Measurements from ENCODE around the gene FFAR2.
"Not testable (repeated sequence)": the region's sequence is repeated elsewhere in the genome, so short reads cannot be mapped to it uniquely, and the experiment has no call there.

Gene FFAR2

DNA sequence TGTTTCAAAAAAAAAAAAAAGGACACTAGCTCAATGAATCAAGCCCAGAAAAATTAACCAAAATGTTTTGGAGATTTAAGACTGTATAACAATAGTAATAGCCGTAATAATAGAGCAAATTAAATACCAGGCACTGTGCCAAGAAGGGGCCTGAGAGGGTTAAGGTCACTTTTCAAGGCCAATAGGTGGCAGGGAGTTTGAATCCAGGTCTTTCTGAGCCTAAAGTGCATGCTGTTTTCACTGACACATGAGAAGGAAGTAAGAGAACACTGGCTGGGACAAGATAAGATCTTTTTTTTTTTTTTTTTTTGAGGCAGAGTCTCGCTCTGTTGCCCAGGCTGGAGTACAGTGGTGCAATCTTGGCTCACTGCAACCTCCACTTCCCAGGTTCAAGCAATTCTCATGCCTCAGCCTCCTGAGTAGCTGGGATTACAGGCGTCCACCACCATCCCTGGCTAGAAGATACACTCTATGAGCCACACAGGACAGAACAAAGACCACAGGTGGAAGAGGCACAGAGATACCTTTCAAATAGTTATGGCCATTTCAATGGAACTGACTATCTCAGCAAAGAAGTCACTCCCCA, 7.7 kb downstream of the FFAR2 start:
- no peak overlapping the region for H3K4me3 ChIP-seq (ENCODE audit: low read length)
- DNase-seq (ENCODE audit: low read depth) = no peak
- TF ChIP-seq, protein P1, sequence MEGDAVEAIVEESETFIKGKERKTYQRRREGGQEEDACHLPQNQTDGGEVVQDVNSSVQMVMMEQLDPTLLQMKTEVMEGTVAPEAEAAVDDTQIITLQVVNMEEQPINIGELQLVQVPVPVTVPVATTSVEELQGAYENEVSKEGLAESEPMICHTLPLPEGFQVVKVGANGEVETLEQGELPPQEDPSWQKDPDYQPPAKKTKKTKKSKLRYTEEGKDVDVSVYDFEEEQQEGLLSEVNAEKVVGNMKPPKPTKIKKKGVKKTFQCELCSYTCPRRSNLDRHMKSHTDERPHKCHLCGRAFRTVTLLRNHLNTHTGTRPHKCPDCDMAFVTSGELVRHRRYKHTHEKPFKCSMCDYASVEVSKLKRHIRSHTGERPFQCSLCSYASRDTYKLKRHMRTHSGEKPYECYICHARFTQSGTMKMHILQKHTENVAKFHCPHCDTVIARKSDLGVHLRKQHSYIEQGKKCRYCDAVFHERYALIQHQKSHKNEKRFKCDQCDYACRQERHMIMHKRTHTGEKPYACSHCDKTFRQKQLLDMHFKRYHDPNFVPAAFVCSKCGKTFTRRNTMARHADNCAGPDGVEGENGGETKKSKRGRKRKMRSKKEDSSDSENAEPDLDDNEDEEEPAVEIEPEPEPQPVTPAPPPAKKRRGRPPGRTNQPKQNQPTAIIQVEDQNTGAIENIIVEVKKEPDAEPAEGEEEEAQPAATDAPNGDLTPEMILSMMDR (conservative IDR thresholded peaks at IDR 0.05; ENCODE audit: low read depth, low read length) = no peak

GRCh38 chr19:35457173-35457572, 9.1 kb downstream of the FFAR2 start:
- H3K4me3 ChIP-seq (ENCODE audit: low read length) = no peak overlapping the region
- TF ChIP-seq, protein P1 (conservative IDR thresholded peaks at IDR 0.05; ENCODE audit: low read depth, low read length) = no peak
- no peak for DNase-seq (ENCODE audit: low read depth)

DNA sequence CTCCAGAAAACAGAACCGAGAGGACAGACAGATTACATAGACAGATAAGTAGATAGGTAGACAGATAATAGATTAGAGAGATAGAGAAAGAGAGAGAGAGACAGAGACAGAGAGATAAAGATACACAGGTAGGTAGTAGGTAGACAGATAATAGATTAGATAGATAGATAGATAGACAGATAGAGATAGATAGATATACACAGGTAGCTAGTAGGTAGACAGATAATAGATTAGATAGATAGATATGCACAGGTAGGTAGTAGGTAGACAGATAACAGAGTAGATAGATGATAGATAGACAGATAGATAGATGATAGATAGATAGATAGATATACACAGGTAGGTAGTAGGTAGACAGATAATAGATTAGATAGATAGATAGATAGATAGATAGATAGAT, 10.1 kb downstream of the FFAR2 start:
- TF ChIP-seq, protein P1 (conservative IDR thresholded peaks at IDR 0.05; ENCODE audit: low read depth, low read length) = no peak
- H3K4me3 ChIP-seq (ENCODE audit: low read length) = no peak overlapping the region
- DNase-seq (ENCODE audit: low read depth) = no peak

DNA sequence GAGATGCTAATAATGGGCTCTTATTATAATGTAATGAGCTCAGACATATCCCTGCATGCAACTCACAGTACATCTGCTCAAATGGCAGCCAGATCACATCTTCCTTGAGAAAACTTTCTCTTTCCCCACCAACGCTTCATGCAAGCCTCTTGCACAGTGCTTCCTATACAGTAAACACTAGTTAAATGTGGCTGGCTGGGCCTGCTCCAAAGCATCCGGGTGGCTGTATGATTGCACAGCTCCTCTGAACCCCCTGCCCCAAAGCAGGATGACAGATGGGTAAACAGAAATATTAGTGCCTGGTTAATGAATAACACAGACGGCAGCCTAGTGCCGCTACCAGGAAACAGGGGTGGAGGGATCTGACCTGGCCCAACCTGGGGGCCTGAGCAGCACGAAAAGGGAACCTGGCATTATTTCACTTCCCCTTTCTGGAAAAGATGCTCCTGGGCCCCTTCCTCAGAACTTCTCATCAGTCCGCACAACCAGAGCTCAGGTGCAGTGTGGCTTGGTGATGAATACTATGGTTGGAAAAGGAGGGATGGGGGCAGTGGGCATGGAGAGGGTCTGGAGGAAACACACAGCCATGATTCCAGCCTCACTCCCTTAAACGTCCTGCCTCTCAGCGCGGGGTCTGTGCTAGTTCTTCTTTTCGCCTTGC, 10.8 kb downstream of the FFAR2 start:
- TF ChIP-seq, protein P1 (conservative IDR thresholded peaks at IDR 0.05; ENCODE audit: low read depth, low read length) = no peak
- no peak for DNase-seq (ENCODE audit: low read depth)
- no peak overlapping the region for H3K4me3 ChIP-seq (ENCODE audit: low read length)

DNA sequence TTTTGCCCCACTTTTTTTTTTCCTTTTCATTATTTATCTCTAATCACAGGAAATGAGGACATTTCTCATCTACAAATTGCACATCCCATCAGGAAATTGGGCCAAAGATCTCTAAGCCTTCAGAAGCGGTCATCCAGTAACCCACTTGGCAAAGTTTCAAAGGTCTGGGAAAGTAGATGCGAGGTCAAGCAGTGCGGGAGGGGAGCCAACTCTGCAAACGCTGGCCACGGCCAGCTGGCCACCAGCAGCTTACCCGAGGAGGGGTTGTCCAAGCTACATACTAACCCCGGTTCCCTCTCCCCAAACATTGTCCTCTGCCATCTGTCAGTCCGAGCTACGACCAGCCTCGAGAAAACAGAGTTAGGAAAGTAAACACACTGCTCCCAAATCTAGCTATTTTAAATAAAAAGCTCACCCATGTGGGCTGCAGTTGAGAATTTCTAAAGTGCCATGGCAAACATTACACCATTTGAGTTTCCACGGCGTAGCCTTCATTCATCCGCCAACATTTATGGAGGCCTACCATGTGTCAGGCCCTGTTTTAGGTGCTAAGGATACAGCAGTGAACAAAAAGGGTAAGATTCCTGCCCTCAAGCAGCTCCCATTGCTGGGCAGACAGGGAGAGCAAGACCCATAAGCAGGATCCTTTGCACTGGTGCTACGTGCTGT, 11.5 kb downstream of the FFAR2 start:
- H3K4me3 ChIP-seq (ENCODE audit: low read length) = no peak overlapping the region
- no peak for DNase-seq (ENCODE audit: low read depth)
- TF ChIP-seq, protein P1 (conservative IDR thresholded peaks at IDR 0.05; ENCODE audit: low read depth, low read length) = no peak

DNA sequence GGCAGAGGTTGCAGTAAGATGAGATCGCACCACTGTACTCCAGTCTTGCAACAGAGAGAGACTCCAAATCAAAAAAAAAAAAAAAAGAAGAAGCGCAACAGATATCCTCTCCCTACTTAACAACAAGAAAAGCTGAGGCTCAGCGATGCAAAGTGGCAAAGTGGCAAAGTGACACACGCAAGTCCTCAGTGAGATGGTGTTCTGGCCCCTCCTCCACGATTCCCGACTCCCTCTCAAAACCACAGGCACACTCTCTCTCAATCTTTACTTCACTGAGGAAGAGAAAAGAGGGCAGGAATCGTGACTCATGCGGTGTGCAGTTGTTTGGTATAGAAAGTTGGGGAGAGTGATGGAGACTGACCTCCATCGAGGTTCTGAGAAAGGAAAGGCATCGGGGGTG, 12.6 kb downstream of the FFAR2 start:
- no peak for DNase-seq (ENCODE audit: low read depth)
- TF ChIP-seq, protein P1 (conservative IDR thresholded peaks at IDR 0.05; ENCODE audit: low read depth, low read length) = no peak
- H3K4me3 ChIP-seq (ENCODE audit: low read length) = no peak overlapping the region

DNA sequence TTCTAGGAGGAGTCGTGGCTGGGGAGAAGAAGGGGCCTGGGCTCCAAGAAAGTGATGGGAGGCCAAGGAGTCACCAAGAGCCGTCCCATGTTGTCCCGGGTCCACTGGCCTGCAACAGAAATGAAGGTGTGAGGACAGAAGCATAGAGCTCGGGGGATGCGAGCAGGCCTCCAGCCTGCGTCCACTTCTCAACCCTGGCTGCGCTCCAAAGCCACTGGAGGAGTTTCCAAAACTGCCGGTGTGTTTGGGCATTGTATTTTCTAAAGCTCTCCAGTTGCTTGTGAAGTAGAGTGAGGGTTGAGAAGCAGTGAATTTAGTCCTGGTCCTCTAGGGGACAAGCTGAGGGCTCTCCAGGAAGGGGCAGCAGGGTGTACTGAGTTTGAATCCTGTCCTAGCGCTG, 13.0 kb downstream of the FFAR2 start:
- H3K4me3 ChIP-seq (ENCODE audit: low read length) = no peak overlapping the region
- TF ChIP-seq, protein P1 (conservative IDR thresholded peaks at IDR 0.05; ENCODE audit: low read depth, low read length) = no peak
- DNase-seq (ENCODE audit: low read depth) = no peak

- DNase-seq (ENCODE audit: low read depth); H3K4me3 ChIP-seq (ENCODE audit: low read length): not testable (repeated sequence)
These were observed 13.7 kb downstream of the FFAR2 start for GRCh38 chr19:35461788-35462187.
